Rectal smooth muscle tissue (tissue), 1 donor: ENCODE results near the gene FN1.
"Not testable (repeated sequence)": the region's sequence is repeated elsewhere in the genome, so short reads cannot be mapped to it uniquely, and the experiment has no call there.

Source experiments
- H3K27ac ChIP-seq: one replicate; pipeline ENCODE4 v1.7.0; 2013; ENCODE audit warnings: low read depth, low read length, inconsistent platforms
- H3K27me3 ChIP-seq: one replicate; pipeline ENCODE4 v1.7.0; 2013; ENCODE audit warnings: low read length; ENCODE audit not compliant: control insufficient read depth, insufficient read depth
- H3K36me3 ChIP-seq: one replicate; pipeline ENCODE4 v1.7.0; 2013; ENCODE audit warnings: low read length; ENCODE audit not compliant: control insufficient read depth, insufficient read depth
- H3K4me1 ChIP-seq: one replicate; pipeline ENCODE4 v1.7.0; 2013; ENCODE audit warnings: low read length; ENCODE audit not compliant: control insufficient read depth, insufficient read depth
- H3K4me3 ChIP-seq: one replicate; pipeline ENCODE4 v1.7.0; 2013; ENCODE audit warnings: low read length
- H3K9ac ChIP-seq: one replicate; pipeline ENCODE4 v1.7.0; 2013; ENCODE audit warnings: low read length

Gene FN1

DNA sequence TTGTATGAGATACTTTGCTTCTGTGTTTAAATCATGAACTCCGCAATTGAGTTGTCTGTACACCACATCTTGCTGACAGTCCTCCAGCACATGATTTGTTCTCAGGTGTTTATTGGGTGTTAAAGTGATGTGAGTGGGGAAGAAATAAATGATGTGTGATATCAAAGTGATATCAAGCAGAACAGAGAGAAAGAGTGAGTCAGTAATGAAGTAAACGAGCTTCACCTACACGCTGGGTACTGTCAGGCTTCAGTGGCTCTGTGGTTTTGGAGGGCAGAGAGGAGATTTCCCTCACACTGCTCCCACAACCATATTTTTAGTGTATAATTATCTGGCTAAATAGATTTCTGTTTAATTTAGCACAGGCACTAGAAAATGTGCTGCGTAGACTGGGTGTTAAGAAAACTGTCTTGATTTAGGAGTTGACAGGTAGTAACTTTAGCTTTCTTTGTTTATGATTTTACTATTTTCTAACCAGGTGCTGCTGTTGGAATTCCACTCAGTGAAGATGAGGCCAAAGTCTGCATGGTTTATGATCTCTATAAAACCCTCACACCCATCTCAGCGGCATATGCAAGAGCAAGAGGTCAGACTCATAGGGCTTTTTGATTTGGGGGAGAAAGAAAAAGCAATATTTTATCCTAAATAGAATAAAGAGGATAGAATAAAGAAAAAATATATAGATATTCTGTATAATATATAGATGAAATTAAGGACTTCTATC, 102.8 kb downstream of the FN1 start:
- Histone ChIP-seq H3K27me3 (no peaks in the 10 kb centered on the region), H3K9ac (no peak overlapping the region), H3K36me3 (peaks cover 7% of the 10 kb centered on the region), H3K4me1 (peaks cover 3% of the 10 kb centered on the region), H3K4me3 (no peak overlapping the region), H3K27ac (no peak overlapping the region)

GRCh38 chr2:215328066-215328465, 107.8 kb downstream of the FN1 start:
- peaks cover 3% of the 10 kb centered on the region for H3K4me1 ChIP-seq
- H3K36me3 ChIP-seq, result peaks cover 17% of the 10 kb centered on the region
- H3K4me3 ChIP-seq, result no peak overlapping the region
- no peaks in the 10 kb centered on the region for H3K27me3 ChIP-seq
- H3K27ac ChIP-seq, result no peak overlapping the region
- no peak overlapping the region for H3K9ac ChIP-seq

DNA sequence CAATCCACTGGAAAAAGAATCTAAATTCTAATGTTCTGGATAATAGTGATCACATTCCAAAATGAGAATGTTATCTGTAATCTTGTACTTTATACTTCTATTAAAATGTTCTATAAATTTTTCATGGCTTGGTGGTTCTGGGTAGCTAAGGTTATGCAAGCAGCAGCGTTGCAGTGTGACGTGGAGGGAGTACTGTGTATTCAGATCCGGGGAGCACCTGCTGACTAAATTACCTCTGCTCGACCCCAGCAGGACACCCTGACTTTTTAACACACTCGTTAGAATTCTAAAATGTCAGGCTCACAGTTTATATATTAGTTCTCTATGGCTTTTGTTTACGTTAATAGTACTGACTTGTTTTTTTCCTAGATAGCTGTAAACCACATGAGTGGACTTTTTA, 111.1 kb downstream of the FN1 start:
- Histone ChIP-seq H3K27ac (peak overlapping the region; percentile 17), H3K36me3 (peaks cover 17% of the 10 kb centered on the region), H3K4me1 (no peaks in the 10 kb centered on the region), H3K27me3 (no peaks in the 10 kb centered on the region), H3K9ac (no peak overlapping the region), H3K4me3 (no peak overlapping the region)

DNA sequence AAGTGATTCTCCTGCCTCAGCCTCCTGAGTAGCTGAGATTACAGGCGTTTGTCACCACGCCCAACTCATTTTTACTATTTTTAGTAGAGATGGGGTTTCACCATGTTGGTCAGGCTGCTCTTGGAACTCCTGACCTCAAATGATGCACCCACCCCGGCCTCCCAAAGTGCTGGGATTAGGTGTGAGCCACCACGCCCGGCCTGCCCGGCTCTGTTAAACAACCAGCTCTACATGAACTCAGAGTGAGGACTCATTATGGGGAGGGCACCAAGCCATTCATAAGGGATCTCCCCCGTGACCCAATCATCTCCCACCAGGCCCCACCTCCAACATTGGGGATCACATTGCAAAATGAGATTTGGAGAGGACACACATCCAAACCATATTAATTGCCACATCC, 115.2 kb downstream of the FN1 start:
- H3K9ac ChIP-seq, result no peak overlapping the region
- no peaks in the 10 kb centered on the region for H3K27me3 ChIP-seq
- H3K4me3 ChIP-seq, result no peak overlapping the region
- no peak overlapping the region for H3K27ac ChIP-seq
- H3K4me1 ChIP-seq, result no peaks in the 10 kb centered on the region
- no peaks in the 10 kb centered on the region for H3K36me3 ChIP-seq

- Histone ChIP-seq H3K4me3 (no peak overlapping the region), H3K9ac (no peak overlapping the region), H3K27ac (no peak overlapping the region), H3K36me3 (no peaks in the 10 kb centered on the region), H3K4me1 (no peaks in the 10 kb centered on the region), H3K27me3 (no peaks in the 10 kb centered on the region)
Measured at GRCh38 chr2:215320102-215320501, 115.8 kb downstream of the FN1 start.

GRCh38 chr2:215319500-215319899, 116.4 kb downstream of the FN1 start:
- no peak overlapping the region for H3K27ac ChIP-seq
- H3K4me3 ChIP-seq, result no peak overlapping the region
- no peaks in the 10 kb centered on the region for H3K36me3 ChIP-seq
- H3K27me3 ChIP-seq, result no peaks in the 10 kb centered on the region
- no peaks in the 10 kb centered on the region for H3K4me1 ChIP-seq
- H3K9ac ChIP-seq, result no peak overlapping the region

DNA sequence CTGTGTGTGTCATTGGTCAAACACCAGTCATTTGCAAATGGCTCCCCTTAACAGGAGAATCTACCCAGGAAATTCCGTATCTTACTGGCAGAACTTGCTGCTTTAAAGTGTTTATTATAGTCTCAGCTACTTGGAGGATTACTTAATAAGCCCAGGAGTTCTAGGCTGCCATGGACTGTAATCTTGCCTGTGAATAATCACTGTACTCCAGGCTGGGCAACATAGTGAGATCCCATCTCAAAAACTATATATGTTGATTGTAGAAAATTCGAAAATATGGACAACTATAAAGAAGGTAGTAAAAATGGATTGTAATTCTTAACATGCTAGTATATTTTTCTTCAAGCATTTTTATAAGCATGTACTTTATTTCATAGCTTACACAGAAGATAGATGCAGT, 119.5 kb downstream of the FN1 start:
- H3K4me1 ChIP-seq, result no peaks in the 10 kb centered on the region
- H3K36me3 ChIP-seq, result no peaks in the 10 kb centered on the region
- no peak overlapping the region for H3K4me3 ChIP-seq
- H3K27me3 ChIP-seq, result no peaks in the 10 kb centered on the region
- H3K9ac ChIP-seq, result no peak overlapping the region
- H3K27ac ChIP-seq, result no peak overlapping the region

DNA sequence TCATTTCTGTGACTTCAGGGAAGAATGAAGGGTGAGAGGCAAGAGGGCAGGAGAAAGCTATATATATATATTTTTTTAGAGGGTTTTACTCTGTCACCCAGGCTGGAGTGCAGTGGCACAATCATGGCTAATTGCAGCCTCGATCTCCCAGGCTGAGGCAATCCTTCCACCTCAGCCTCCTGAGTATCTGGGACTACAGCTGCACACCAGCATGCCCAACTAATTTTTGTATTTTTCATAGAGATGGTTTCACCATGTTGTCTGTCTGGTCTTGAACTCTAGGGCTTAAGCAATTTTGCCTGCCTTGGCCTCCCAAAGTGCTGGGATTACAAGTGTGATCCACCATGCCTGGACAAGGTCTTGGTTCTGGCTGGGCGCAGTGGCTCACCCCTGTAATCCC, 120.6 kb downstream of the FN1 start:
- Histone ChIP-seq H3K27ac (no peak overlapping the region), H3K36me3 (no peaks in the 10 kb centered on the region), H3K9ac (no peak overlapping the region), H3K4me1 (no peaks in the 10 kb centered on the region), H3K27me3 (no peaks in the 10 kb centered on the region), H3K4me3 (no peak overlapping the region)

DNA sequence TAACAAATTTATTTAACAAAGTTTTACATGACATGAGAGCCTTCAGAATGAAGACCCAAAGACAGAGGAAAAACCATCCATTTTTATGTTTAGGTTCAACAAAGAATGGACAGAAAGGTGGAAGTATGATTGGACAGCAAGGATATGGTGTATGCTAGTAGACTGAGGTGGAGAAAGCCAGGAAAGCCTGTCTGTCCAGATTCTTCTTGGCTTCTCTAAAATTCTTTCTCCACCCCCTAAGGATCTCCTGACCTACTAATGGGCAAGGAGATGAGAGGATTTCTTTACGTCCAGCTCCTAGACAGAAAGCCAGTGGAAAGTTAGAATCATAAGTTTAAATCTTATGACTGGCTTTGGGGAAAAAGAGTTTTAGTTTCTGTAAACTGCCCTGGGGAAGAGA, 121.0 kb downstream of the FN1 start:
- Histone ChIP-seq H3K4me1 (no peaks in the 10 kb centered on the region), H3K36me3 (no peaks in the 10 kb centered on the region), H3K27me3 (no peaks in the 10 kb centered on the region), H3K27ac (no peak overlapping the region), H3K9ac (no peak overlapping the region), H3K4me3 (no peak overlapping the region)

- Histone ChIP-seq H3K27me3 (no peaks in the 10 kb centered on the region), H3K4me3 (peak overlapping the region; percentile 81), H3K27ac (no peak overlapping the region), H3K9ac (no peak overlapping the region), H3K36me3 (no peaks in the 10 kb centered on the region), H3K4me1 (no peaks in the 10 kb centered on the region)
Measured at GRCh38 chr2:215313255-215313613, 122.6 kb downstream of the FN1 start.

DNA sequence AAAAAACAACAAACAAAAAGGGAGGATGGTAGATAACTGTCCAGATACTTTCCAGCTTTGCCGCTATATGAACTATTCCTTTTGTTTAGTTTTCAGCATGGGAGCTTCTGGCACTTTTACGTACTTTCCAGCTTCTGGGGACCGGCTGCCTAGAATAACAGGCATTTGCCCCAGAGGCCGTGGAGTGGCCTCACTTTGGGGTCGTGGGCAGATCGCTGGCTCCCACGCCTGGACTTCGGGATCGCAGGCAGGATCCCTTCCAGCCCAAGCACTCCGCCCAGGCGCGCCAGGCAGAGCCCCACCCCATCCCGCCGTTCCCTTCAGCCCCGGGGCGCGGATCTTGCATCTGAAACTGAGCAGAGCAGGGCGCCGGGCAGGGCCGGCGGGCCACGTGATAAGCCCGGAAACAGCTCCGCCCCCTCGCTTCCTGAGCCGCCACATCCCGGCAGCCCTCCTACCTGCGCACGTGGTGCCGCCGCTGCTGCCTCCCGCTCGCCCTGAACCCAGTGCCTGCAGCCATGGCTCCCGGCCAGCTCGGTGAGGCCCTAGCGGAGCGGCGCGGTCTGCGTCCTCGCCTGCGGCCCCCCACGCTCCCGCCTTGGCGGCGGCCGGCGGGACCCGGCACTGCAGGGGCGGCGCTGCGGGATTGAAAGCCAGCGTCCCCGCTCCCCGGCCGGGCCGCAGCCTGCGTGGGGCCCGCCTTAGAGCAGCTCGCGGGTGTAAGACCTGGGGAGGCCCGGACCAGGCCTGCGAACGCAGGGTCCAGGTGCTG, 124.1 kb downstream of the FN1 start, which contains the start of gene ATIC:
Gene ATIC (plus strand): TSS at position 435 of the 772 bp plus-strand sequence. CDS start 84 bp downstream, at position 519.
- H3K4me1 ChIP-seq, result no peaks in the 10 kb centered on the region
- no peaks in the 10 kb centered on the region for H3K27me3 ChIP-seq
- H3K27ac ChIP-seq, result peak within 1 kb of the TSS; percentile 80
- H3K4me3 ChIP-seq, result peak within 1 kb of the TSS; percentile 81
- no peaks in the 10 kb centered on the region for H3K36me3 ChIP-seq
- H3K9ac ChIP-seq, result peak within 1 kb of the TSS; percentile 70

- Histone ChIP-seq H3K4me3 (peak overlapping the region; percentile 81), H3K9ac (peak overlapping the region; percentile 70), H3K27ac (peak overlapping the region; percentile 80)
- not testable (repeated sequence) for H3K4me1 ChIP-seq, H3K27me3 ChIP-seq, H3K36me3 ChIP-seq
Measured at GRCh38 chr2:215311259-215311624, 124.6 kb downstream of the FN1 start.
